ENCODE results near the gene ZCCHC24. TPM values are rescaled to one million over a fixed set of nuclear protein-coding genes. Genes with fewer than 3 reads are reported as not detected.
A peak's percentile ranks its signal among the peaks of the same experiment; 100 is the strongest.

ZCCHC24 gene
- total and polyA plus RNA-seq, 10 donors: 4.9 to 34.1 (median 23.7) TPM

- no peaks in the 10 kb centered on the region for H3K9me3 ChIP-seq
- no peak overlapping the region for H3K4me3 ChIP-seq
- peaks cover 12 to 78% (median 67%) of the 10 kb centered on the region in 6 donors for H3K36me3 ChIP-seq
- WGBS, 5 donors: 79 to 93% (median 89%) methylated on average over 13 of the region's 13 CpGs
- no peaks in the 10 kb centered on the region for H3K27me3 ChIP-seq (replicated peaks in 1 of 7)
- TF ChIP-seq CTCF (IDR thresholded peaks at IDR 0.05 in 8 of 11, conservative IDR thresholded peaks at IDR 0.05 in 3 of 11) (no peak), POLR2A (IDR thresholded peaks at IDR 0.05) (no peak), POLR2AphosphoS5 (IDR thresholded peaks at IDR 0.05) (no peak)
- DNase-seq: peak; percentile 70
- H3K4me1 ChIP-seq: peaks cover 19 to 97% (median 78%) of the 10 kb centered on the region in 6 donors
- intact Hi-C loops (cut with DNase I; ENCODE audit: low total_unique reads): no loop called here
- peak overlapping the region in 1 of 8 donors; percentile 96 for H3K27ac ChIP-seq
Measured at GRCh38 chr10:79351332-79351731, 94.1 kb downstream of the ZCCHC24 start.

- intact Hi-C loops (cut with DNase I; ENCODE audit: low total_unique reads): no loop called here
- peak overlapping the region in 1 of 8 donors; percentile 11 for H3K4me3 ChIP-seq
- WGBS, 5 donors: 76 to 87% (median 82%) methylated on average over 14 to 21 of the region's 21 CpGs
- H3K9me3 ChIP-seq: no peaks in the 10 kb centered on the region
- DNase-seq: peak; percentile 77
- no peaks in the 10 kb centered on the region for H3K27me3 ChIP-seq (replicated peaks in 1 of 7)
- H3K4me1 ChIP-seq: peaks cover 19 to 97% (median 77%) of the 10 kb centered on the region in 6 donors
- TF ChIP-seq CTCF (IDR thresholded peaks at IDR 0.05 in 8 of 11, conservative IDR thresholded peaks at IDR 0.05 in 3 of 11) (no peak), POLR2AphosphoS5 (IDR thresholded peaks at IDR 0.05) (peak in 1 of 3 donors; percentile 22)
- peak overlapping the region in 6 of 8 donors; percentile 34 to 99 (median 96) for H3K27ac ChIP-seq
- H3K36me3 ChIP-seq: peaks cover 12 to 70% (median 65%) of the 10 kb centered on the region in 6 donors
Measured at GRCh38 chr10:79350407-79351154, 94.8 kb downstream of the ZCCHC24 start.

GRCh38 chr10:79349766-79350406, 95.5 kb downstream of the ZCCHC24 start:
- intact Hi-C loops (cut with DNase I; ENCODE audit: low total_unique reads): no loop called here
- Histone ChIP-seq H3K27ac (peak overlapping the region in 7 of 8 donors; percentile 92 to 99 (median 96)), H3K4me1 (peaks cover 19 to 97% (median 78%) of the 10 kb centered on the region in 6 donors), H3K4me3 (peak overlapping the region in 2 of 8 donors; percentile 77 to 90), H3K9me3 (no peaks in the 10 kb centered on the region), H3K27me3 (replicated peaks in 1 of 7) (no peaks in the 10 kb centered on the region), H3K36me3 (peaks cover 10 to 63% (median 59%) of the 10 kb centered on the region in 6 donors)
- DNase-seq: peak; percentile 82
- no peak for TF ChIP-seq POLR2A (IDR thresholded peaks at IDR 0.05)
- TF ChIP-seq POLR2AphosphoS5 (IDR thresholded peaks at IDR 0.05): peak; percentile 20 to 54 (median 40)
- WGBS, 5 donors: 64 to 76% (median 67%) methylated on average over 6 of the region's 6 CpGs

- peaks cover 10 to 55% (median 51%) of the 10 kb centered on the region in 6 donors for H3K36me3 ChIP-seq
- TF ChIP-seq POLR2AphosphoS5 (IDR thresholded peaks at IDR 0.05) (no peak), CTCF (IDR thresholded peaks at IDR 0.05 in 8 of 11, conservative IDR thresholded peaks at IDR 0.05 in 3 of 11) (no peak), POLR2A (IDR thresholded peaks at IDR 0.05) (no peak)
- no peak for DNase-seq
- 66 to 91% (median 73%) methylated on average over 4 to 6 of the region's 6 CpGs for WGBS, 5 donors
- intact Hi-C loops (cut with DNase I; ENCODE audit: low total_unique reads): no loop called here
- H3K4me1 ChIP-seq: peaks cover 15 to 93% (median 70%) of the 10 kb centered on the region in 6 donors
- no peaks in the 10 kb centered on the region for H3K27me3 ChIP-seq (replicated peaks in 1 of 7)
- H3K4me3 ChIP-seq: peak overlapping the region in 6 of 8 donors; percentile 73 to 93 (median 80)
- peak overlapping the region in 7 of 8 donors; percentile 92 to 99 (median 96) for H3K27ac ChIP-seq
- no peaks in the 10 kb centered on the region for H3K9me3 ChIP-seq
Measured at GRCh38 chr10:79349072-79349491, 96.3 kb downstream of the ZCCHC24 start.
